Stimulated activated naive CD4-positive, alpha-beta T cell (primary cell): ENCODE measurements around the gene MXRA5.
"Not testable (repeated sequence)": the region's sequence is repeated elsewhere in the genome, so short reads cannot be mapped to it uniquely, and the experiment has no call there.

Source experiments
- DNase-seq, 6 experiments: peaks; one replicate each; lab custom pipeline; 2025; lab: John Stamatoyannopoulos, UW

MXRA5 gene

DNA sequence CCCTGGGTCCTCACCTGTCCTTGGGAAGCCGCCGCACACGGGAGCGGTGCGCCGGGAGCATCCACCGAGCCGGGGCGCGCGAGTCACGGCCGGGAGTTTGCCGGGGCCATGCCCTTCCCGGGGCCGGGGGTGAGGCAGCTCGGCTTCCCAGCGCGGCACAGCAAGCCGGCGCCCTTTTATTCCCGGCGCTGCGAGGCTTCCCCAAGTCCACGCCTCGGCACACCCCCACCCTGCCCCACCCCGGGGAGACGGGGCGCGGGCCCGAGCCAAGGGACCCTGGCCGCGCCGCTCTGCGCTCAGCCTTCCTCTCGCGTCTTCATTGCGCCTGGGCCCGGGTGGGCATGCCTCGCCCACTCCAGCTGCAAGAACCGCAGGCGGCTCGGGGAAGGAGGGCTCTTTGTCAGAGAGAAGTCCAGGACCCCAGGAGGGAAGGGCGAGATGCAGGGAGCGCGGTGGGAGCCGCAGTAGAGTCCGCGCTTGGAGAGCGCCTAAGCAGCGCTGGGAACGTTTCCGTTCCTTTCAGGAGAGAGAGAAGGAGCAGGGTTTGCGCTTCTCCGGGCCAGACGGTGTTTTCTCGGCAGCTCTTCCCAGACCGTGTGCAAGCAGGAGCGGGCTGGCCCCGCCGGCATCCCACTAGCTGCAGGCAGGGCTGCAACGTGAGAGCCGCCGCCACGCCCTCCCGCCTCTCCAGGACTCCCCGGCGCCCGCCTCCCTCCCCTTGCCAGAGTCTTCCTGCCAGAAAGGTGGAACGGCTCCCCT lies at the start of gene MXRA5:
Gene MXRA5 (minus strand): TSS at position 152 of the 759 bp plus-strand sequence. CDS start 2,819 bp downstream, outside the sequence.
- no peak for DNase-seq

DNA sequence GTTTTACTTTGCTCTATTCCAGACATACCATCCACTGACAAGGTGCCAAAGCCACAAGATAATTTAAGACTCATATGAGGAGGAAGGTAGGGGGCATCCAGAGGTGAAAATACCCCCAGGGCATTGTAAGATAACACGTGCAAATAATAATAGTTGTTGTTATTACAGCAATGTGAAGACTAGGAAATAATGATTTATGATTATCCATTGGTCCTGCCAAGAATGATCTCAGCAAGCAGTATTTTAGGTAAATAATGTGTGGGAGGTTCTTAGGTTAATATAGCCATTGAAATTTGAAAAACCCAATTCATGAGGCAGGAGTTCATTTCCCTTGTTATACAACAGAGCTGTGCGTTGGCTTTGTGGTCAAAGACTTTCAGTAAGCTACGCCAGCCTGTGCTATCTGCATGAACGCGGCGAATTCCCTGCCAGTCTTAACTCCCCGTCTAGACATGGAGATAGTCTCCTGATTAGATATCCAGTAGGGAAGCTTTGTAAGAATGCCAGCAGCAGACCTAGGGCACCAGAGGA lies 47.2 kb upstream of the MXRA5 start:
- no peak for DNase-seq

DNA sequence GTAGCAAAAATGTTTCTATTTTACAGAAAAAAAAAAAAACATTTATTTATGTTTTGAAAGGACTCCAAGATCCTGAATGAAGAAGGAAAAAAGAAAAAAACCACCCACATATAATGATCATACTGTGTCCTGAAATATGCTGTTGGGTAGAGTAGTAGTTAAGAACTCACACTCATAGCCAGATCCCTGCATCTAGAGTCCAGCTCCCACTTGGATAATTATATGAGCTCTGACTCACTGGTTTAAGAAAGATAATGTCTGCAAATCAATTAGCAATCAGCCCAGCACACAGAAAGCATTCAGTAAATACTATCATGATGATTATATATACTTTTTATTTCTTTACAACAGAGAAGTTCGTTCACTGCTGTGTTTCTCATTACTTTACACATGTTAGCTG lies 46.7 kb upstream of the MXRA5 start:
- DNase-seq, result no peak

- no peak for DNase-seq
These were observed 42.0 kb upstream of the MXRA5 start for GRCh38 chrX:3388457-3388856.

- DNase-seq, result no peak
These were observed 37.9 kb upstream of the MXRA5 start for GRCh38 chrX:3384327-3384726.

- DNase-seq, result no peak
These were observed 34.2 kb upstream of the MXRA5 start for GRCh38 chrX:3380603-3381002.

DNA sequence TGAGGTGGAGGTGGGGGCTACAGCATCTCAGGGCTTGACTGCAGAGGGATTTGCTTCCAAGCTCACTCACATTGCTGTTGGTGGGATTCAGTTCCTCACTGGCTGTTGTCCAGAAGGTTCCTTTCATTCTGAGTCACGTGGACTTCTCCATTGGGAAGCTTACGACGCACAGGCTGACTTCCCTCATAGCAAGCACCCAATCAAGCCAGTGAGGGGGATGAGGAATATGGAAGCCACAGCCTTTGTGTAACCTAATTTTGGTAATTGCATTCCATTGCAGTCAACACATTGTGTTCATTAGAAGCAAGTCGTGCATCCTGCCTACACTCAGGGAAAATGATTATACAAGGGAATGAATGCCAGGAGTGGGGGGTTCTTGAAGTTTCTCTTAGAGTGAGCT lies 32.7 kb upstream of the MXRA5 start:
- no peak for DNase-seq

DNA sequence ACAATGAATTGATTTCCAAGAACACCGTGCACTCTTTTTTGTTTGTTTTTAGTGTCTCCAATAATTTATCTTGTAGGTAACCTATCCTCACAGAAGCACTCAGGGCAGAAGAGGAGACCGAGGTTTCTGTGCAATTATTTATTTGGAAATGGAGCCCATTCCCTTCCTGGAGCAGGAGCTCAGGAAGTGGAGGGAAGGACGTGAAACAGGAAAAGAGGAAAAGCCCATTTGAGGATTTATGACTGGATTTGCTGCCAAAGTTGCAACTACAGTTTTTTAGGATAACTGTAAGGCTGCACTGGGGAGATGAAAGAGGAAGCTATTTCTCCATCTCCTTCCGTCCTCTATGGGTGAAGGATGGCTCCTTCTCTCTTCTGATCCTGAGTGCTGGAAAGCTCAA lies 31.7 kb upstream of the MXRA5 start:
- DNase-seq, result no peak

- DNase-seq, result no peak
These were observed 31.1 kb upstream of the MXRA5 start for GRCh38 chrX:3377560-3377959.

DNA sequence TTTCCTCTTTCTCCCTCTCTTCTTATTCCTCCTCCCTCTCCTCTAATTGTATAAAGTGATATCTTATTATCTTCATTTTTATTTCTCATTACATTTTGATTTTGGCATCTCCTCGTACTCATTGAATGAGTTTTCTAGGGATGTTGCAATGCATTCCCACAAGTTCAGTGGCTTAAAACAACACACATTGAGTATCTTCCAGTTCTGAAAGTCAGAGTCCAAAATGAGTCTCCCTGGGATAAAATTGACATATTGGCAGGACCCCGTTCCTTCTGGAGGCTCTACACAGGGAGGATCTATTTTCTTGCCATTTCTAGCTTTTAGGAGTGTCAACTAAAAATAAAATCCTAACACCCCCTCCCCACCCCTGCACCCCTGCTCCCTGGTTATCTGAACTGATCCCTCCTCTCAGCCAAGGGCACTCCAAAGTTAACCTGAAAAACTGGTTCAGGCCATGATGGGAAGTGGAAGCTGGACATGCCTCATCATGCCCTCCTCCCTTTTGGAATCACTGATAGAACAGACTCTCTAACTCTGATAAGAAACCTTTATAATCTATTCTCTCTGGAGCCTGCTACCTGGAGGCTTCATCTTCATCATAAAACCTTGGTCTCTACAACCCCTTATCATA lies 29.5 kb upstream of the MXRA5 start:
- DNase-seq, result not testable (repeated sequence)

DNA sequence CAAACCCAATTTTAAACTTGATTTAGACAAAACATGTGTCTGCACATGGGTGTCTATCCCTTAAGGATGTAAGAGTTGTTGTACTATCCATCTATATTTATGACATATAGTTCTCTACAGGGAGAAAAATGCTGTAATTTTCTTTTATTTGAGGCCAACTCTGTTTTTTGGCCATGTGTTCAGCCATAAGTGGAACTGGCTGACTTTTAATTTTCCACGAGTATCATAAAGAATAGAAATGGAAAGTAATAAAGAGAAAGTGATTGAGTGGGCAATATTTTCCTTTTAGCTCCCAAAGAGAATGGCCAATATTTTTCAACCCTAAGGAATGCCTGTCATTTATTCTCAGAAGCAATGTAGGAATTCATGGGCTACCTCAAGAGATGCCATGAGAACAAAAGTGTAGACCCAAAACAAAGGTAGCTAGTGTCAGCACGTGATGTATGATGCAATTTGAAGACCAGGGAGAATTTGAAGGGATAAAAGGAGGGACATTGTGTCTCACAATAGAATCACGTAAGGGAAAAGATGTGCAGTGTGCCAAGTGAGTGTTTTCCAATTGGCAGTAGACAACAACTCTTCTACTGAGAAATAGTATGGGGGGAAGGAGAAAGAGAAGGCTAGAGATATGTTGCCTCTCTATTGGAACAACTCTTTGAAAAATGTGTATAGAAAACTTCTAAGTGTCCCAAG lies 27.8 kb upstream of the MXRA5 start:
- no peak for DNase-seq

DNA sequence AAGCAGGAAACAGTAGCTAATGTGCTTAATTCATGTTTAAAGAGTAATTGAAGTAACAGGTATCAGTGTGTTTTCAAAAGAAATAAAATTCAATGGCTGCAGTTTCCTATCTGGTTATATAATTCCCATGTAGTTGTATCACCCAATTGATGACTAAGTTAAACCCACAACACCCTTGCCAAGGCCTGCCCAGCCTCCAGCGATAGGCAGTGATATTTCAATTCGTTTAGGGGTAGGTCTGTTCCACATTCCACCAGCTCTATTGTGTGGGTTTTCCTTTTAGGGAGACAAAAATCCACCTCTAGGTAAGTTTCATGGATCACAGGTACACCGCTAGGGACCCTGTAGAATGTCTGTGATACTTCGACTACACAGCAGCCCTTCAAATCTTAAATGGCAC lies 24.7 kb upstream of the MXRA5 start:
- DNase-seq, result no peak

- no peak for DNase-seq
These were observed 24.2 kb upstream of the MXRA5 start for GRCh38 chrX:3370656-3371055.

DNA sequence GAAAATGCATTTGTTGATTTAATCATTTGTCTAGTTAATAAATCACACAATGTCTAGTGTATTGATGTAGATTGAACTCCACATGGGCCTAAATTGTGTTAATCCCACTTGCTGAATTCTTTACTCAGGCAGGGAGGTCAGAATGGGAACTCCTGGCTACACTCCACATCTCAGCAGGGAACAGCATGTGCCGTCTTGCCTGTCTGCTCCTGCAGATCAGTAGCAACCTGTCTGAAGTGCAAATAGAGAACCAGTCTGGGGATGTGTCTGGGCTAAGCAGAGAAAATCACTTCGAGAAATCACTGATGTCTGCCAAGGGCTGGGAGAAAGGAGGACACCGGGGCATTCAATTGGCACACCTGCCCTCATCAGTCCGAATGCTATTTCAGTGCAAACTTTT lies 16.5 kb upstream of the MXRA5 start:
- DNase-seq, result no peak

- DNase-seq, result no peak
These were observed 14.4 kb upstream of the MXRA5 start for GRCh38 chrX:3360881-3361280.

DNA sequence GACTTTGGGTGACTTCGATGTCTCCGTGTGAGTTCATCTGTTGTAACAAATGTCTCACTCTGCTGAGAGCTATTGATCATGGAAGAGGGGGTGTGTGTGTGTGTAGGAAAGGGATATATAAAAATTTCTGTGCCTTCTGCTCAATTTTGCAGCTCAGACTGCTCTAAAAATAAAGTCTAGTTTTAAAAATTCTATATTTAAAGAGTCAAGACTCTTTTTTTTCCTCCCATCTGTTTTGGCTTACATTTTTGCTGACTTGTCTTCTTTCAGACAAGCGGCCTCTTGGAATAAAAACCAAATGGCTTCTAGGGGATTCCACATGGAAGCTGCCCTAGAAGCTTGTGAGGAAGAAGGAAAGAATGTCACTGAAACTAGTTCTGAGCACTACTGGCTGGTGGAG lies 6.3 kb upstream of the MXRA5 start:
- not testable (repeated sequence) for DNase-seq

- DNase-seq, result no peak
These were observed 4.8 kb upstream of the MXRA5 start for GRCh38 chrX:3351276-3351675.

- no peak for DNase-seq
These were observed 1.7 kb upstream of the MXRA5 start for GRCh38 chrX:3348191-3348590.

GRCh38 chrX:3345281-3346191 lies 916 bp downstream of the MXRA5 start:
- no peak for DNase-seq

GRCh38 chrX:3343569-3343968 lies 2.9 kb downstream of the MXRA5 start:
- DNase-seq, result not testable (repeated sequence)

DNA sequence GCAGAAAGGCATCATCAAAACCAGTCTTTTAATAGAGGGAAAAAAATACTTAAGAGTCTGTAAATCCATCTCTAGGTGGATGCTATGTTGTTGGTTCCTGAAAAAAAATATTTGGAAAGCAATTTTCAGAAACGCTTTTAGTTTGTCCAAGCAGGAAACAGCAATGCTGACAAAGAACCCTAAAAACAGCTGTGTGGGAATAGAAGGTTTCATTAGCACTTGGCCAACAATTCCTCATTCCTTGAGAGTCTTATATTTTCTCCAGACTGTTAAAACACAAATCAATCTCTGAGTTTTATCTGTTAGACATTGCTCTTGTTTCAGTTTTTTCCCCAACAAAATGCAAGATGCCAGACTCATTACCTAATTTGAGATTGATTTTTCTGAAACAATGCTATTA lies 6.4 kb downstream of the MXRA5 start:
- DNase-seq, result no peak

DNA sequence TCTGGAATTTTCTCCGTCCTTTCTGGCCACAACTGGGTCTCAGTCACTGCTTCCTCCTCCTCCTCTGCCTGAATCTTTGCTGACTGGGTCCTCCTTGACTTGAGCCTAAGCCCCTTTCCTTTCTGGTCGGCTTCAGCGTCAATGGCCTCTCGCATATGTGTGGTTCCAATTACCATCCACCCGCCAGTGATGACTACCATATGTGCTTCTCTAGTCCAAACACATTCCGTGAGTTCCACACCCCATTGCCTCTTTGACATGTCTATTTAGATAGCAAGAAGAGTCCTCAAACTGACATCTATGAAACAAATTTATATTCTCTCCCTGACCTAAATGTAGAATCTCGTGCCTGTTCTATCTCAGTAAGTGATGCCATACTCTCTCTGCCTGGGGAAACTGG lies 19.8 kb downstream of the MXRA5 start:
- DNase-seq, result no peak
